Measurements from ENCODE around the gene PACS1.
"Not testable (repeated sequence)": the region's sequence is repeated elsewhere in the genome, so short reads cannot be mapped to it uniquely, and the experiment has no call there.

PACS1 gene

GRCh38 chr11:66230156-66230555, 160.1 kb downstream of the PACS1 start:
- no peak for DNase-seq

- no peak for DNase-seq
These were observed 160.9 kb downstream of the PACS1 start for GRCh38 chr11:66230978-66231377.

- DNase-seq: no peak
These were observed 161.5 kb downstream of the PACS1 start for GRCh38 chr11:66231561-66231960.

- no peak for DNase-seq
These were observed 162.7 kb downstream of the PACS1 start for GRCh38 chr11:66232769-66233168.

GRCh38 chr11:66233301-66233700, 163.2 kb downstream of the PACS1 start:
- DNase-seq: no peak

- DNase-seq: no peak
These were observed 165.1 kb downstream of the PACS1 start for GRCh38 chr11:66235141-66235540.

- DNase-seq: no peak
These were observed 167.8 kb downstream of the PACS1 start for GRCh38 chr11:66237867-66238266.

GRCh38 chr11:66238786-66239413, 168.8 kb downstream of the PACS1 start:
- no peak for DNase-seq

- DNase-seq: no peak
These were observed 169.4 kb downstream of the PACS1 start for GRCh38 chr11:66239511-66239910.

GRCh38 chr11:66239998-66240780, 170.1 kb downstream of the PACS1 start:
- no peak for DNase-seq

GRCh38 chr11:66240781-66241136, 170.7 kb downstream of the PACS1 start:
- no peak for DNase-seq

GRCh38 chr11:66242095-66242765, 172.2 kb downstream of the PACS1 start:
- no peak for DNase-seq

GRCh38 chr11:66243782-66244535, 173.9 kb downstream of the PACS1 start:
- no peak for DNase-seq

GRCh38 chr11:66247295-66247694, 177.2 kb downstream of the PACS1 start:
- DNase-seq: no peak

- no peak for DNase-seq
These were observed 177.7 kb downstream of the PACS1 start for GRCh38 chr11:66247801-66248200.

GRCh38 chr11:66248903-66249302, 178.8 kb downstream of the PACS1 start:
- no peak for DNase-seq

GRCh38 chr11:66251809-66252208, 181.7 kb downstream of the PACS1 start:
- no peak for DNase-seq

GRCh38 chr11:66253081-66253480, 183.0 kb downstream of the PACS1 start:
- DNase-seq: not testable (repeated sequence)

- DNase-seq: no peak
These were observed 188.4 kb downstream of the PACS1 start for GRCh38 chr11:66258473-66258893.

- DNase-seq: no peak
These were observed 189.2 kb downstream of the PACS1 start for GRCh38 chr11:66259225-66259624.

GRCh38 chr11:66259956-66260355, 189.9 kb downstream of the PACS1 start:
- DNase-seq: no peak

- DNase-seq: no peak
These were observed 191.5 kb downstream of the PACS1 start for GRCh38 chr11:66261578-66261977.

GRCh38 chr11:66262191-66262590, 192.1 kb downstream of the PACS1 start:
- no peak for DNase-seq
